Islet of Langerhans (tissue), 1 donor: ENCODE measurements around the gene TMEM79.
"Not testable (repeated sequence)": the region's sequence is repeated elsewhere in the genome, so short reads cannot be mapped to it uniquely, and the experiment has no call there.

Experiments
- FAIRE-seq: peaks from one replicate; lab custom pipeline; 2011; peaks lifted over from hg19 to GRCh38; lab: Jason Lieb, UNC

The TMEM79 gene

GRCh38 chr1:156308078-156308477, 24.0 kb downstream of the TMEM79 start:
- FAIRE-seq: no peak

- FAIRE-seq: no peak
These were observed 26.8 kb downstream of the TMEM79 start for GRCh38 chr1:156310962-156311361.

- FAIRE-seq: no peak
These were observed 32.8 kb downstream of the TMEM79 start for GRCh38 chr1:156316909-156317308.

GRCh38 chr1:156319664-156320063, 35.5 kb downstream of the TMEM79 start:
- FAIRE-seq: no peak

- no peak for FAIRE-seq
These were observed 36.4 kb downstream of the TMEM79 start for GRCh38 chr1:156320560-156320959.

- not testable (repeated sequence) for FAIRE-seq
These were observed 39.1 kb downstream of the TMEM79 start for GRCh38 chr1:156323179-156323578.

GRCh38 chr1:156336242-156336641, 52.1 kb downstream of the TMEM79 start:
- FAIRE-seq: no peak

GRCh38 chr1:156337052-156337887, 53.1 kb downstream of the TMEM79 start:
- FAIRE-seq: no peak

- no peak for FAIRE-seq
These were observed 53.7 kb downstream of the TMEM79 start for GRCh38 chr1:156337888-156338179.

GRCh38 chr1:156338180-156338976, 54.3 kb downstream of the TMEM79 start, which contains the start of the genes CCT3 and TSACC:
CCT3 (minus strand) TSS chr1:156338292; CDS start chr1:156338184, 108 bp downstream.
TSACC (plus strand) TSS chr1:156338526; CDS start chr1:156339758, 1,232 bp downstream.
- FAIRE-seq: peak; percentile 89
